IMR-90 (cell line): ENCODE data around the gene DNAJC17. TPM values are rescaled to one million over a fixed set of nuclear protein-coding genes. Genes with fewer than 3 reads are reported as not detected.

Source experiments
- ATAC-seq: fragments of 200-7000 bp; cut with Tn5 transposase; 2 replicates; pipeline ENCODE4 v1.9.1; 2020; ENCODE audit warnings: low read depth, mild to moderate bottlenecking, moderate library complexity
- BruUV-seq: library from RNA; stranded (reverse); fragments of 400-500 nt; replicated peaks from 2 replicates; lab custom pipeline; 2021; lab: Mats Ljungman, UMichigan
- CTCF ChIA-PET: fragments of 300-600 bp; formaldehyde crosslinking; extraction: SDS; loops from one replicate; lab custom pipeline; 2021; ENCODE audit warnings: antibody characterized with exemption; lab: Yijun Ruan, JAX
- POLR2A ChIA-PET: fragments of 300-600 bp; sonication (Branson Sonifier 250); formaldehyde crosslinking; loops from one replicate; lab custom pipeline; 2022; ENCODE audit warnings: antibody characterized with exemption; ENCODE audit not compliant: unreplicated experiment; lab: Charles Lee
- DNase-seq: peaks from one replicate; pipeline ENCODE4 v3.0.0; 2013
- H2AFZ ChIP-seq: replicated peaks from 2 replicates; pipeline ENCODE3; 2013; ENCODE audit warnings: low read length, mild to moderate bottlenecking; ENCODE audit not compliant: poor library complexity
- H2AK5ac ChIP-seq: 2 replicates; pipeline ENCODE4 v1.6.1; 2013; ENCODE audit warnings: low read depth, low read length, inconsistent platforms
- H2AK9ac ChIP-seq: replicated peaks from 2 replicates; pipeline ENCODE3; 2013; ENCODE audit warnings: mild to moderate bottlenecking, low read depth, low read length, moderate library complexity; ENCODE audit not compliant: poor library complexity
- H2BK120ac ChIP-seq: 2 replicates; pipeline ENCODE4 v1.6.1; 2013; ENCODE audit warnings: low read depth, low read length, inconsistent platforms
- H2BK15ac ChIP-seq: 3 replicates; pipeline ENCODE4 v1.6.1; 2013; ENCODE audit warnings: low read depth, low read length, inconsistent platforms
- H2BK20ac ChIP-seq: 2 replicates; pipeline ENCODE4 v1.6.1; 2013; ENCODE audit warnings: low read depth, mild to moderate bottlenecking, inconsistent platforms, low read length, moderate library complexity
- H2BK5ac ChIP-seq: 2 replicates; pipeline ENCODE4 v1.6.1; 2013; ENCODE audit warnings: mild to moderate bottlenecking, low read depth, low read length, inconsistent platforms; ENCODE audit not compliant: poor library complexity, severe bottlenecking
- H3K14ac ChIP-seq: replicated peaks from 2 replicates; pipeline ENCODE4 v1.6.1; 2013; ENCODE audit warnings: low read depth, low read length, inconsistent platforms
- H3K18ac ChIP-seq: 2 replicates; pipeline ENCODE4 v1.6.1; 2013; ENCODE audit warnings: low read depth, low read length, control low read depth
- H3K23ac ChIP-seq: 2 replicates; pipeline ENCODE4 v1.6.1; 2013; ENCODE audit warnings: low read depth, low read length, inconsistent platforms
- H3K27ac ChIP-seq: 2 replicates; pipeline ENCODE4 v1.5.1; 2013; ENCODE audit warnings: mild to moderate bottlenecking, control low read depth, low read length; ENCODE audit not compliant: insufficient read depth
- H3K27me3 ChIP-seq: 2 replicates; pipeline ENCODE4 v1.6.1; 2013; ENCODE audit warnings: low read length; ENCODE audit not compliant: control insufficient read depth, insufficient read depth
- H3K36me3 ChIP-seq: 2 replicates; pipeline ENCODE4 v1.6.1; 2013; ENCODE audit warnings: low read length, mixed read lengths; ENCODE audit not compliant: control insufficient read depth, insufficient read depth
- H3K4ac ChIP-seq: 2 replicates; pipeline ENCODE4 v1.6.1; 2013; ENCODE audit warnings: low read depth, low read length, inconsistent platforms
- H3K4me1 ChIP-seq: 2 replicates; pipeline ENCODE4 v1.6.1; 2013; ENCODE audit warnings: low read length, mixed read lengths; ENCODE audit not compliant: control insufficient read depth, insufficient read depth
- H3K4me2 ChIP-seq: 2 replicates; pipeline ENCODE4 v1.6.1; 2013; ENCODE audit warnings: low read depth, mild to moderate bottlenecking, control low read depth, low read length, moderate library complexity
- H3K4me3 ChIP-seq: 2 replicates; pipeline ENCODE4 v1.5.1; 2013; ENCODE audit warnings: low read depth, mild to moderate bottlenecking, control low read depth, low read length, moderate library complexity; ENCODE audit not compliant: insufficient read depth
- H3K56ac ChIP-seq: 2 replicates; pipeline ENCODE4 v1.6.1; 2013; ENCODE audit warnings: low read length, inconsistent platforms; ENCODE audit not compliant: insufficient read depth; ENCODE audit errors: extremely low read depth
- H3K79me1 ChIP-seq, 2 experiments: 2 replicates each; pipeline ENCODE4 v1.6.1; 2013; ENCODE audit warnings: low read length in 2 of 2, inconsistent platforms in 1 of 2, low read depth in 1 of 2
- H3K9ac ChIP-seq: 2 replicates; pipeline ENCODE4 v1.6.1; 2013; ENCODE audit warnings: low read depth, low read length, control low read depth
- H3K9me1 ChIP-seq: 2 replicates; pipeline ENCODE4 v1.6.1; 2013; ENCODE audit warnings: low read length, inconsistent platforms; ENCODE audit not compliant: insufficient read depth
- H3K9me3 ChIP-seq: 2 replicates; pipeline ENCODE4 v1.6.1; 2013; ENCODE audit warnings: low read length; ENCODE audit not compliant: control insufficient read depth, insufficient read depth
- H4K20me1 ChIP-seq: 2 replicates; pipeline ENCODE4 v1.6.1; 2013; ENCODE audit warnings: low read length, inconsistent platforms; ENCODE audit not compliant: insufficient read depth
- H4K5ac ChIP-seq: 2 replicates; pipeline ENCODE4 v1.6.1; 2013; ENCODE audit warnings: mild to moderate bottlenecking, low read depth, low read length, control low read depth
- H4K8ac ChIP-seq, 2 experiments: 2 replicates each; pipeline ENCODE4 v1.6.1; 2013; ENCODE audit warnings: low read depth in 2 of 2, low read length in 2 of 2, control low read depth in 1 of 2, inconsistent platforms in 1 of 2
- H4K91ac ChIP-seq: 2 replicates; pipeline ENCODE4 v1.6.1; 2013; ENCODE audit warnings: low read depth, low read length, inconsistent platforms; ENCODE audit not compliant: insufficient read depth
- BHLHE40 ChIP-seq: fragments of 150-350 bp; IDR thresholded peaks from 2 replicates; pipeline ENCODE4 v1.6.1; 2016; ENCODE audit warnings: mild to moderate bottlenecking, low read depth, low read length
- CEBPB ChIP-seq: IDR thresholded peaks from 2 replicates; pipeline ENCODE4 v1.6.1; 2012; ENCODE audit warnings: low read depth, low read length, improper control_type of control experiment
- CHD1 ChIP-seq: IDR thresholded peaks from 2 replicates; pipeline ENCODE4 v1.6.1; 2012; ENCODE audit warnings: low read depth, low read length, improper control_type of control experiment
- FOS ChIP-seq: fragments of 150-350 bp; IDR thresholded peaks from 2 replicates; pipeline ENCODE4 v1.6.1; 2016; ENCODE audit warnings: low read depth, low read length
- MAFK ChIP-seq: IDR thresholded peaks from 2 replicates; pipeline ENCODE4 v1.6.1; 2012; ENCODE audit warnings: low read depth, low read length, improper control_type of control experiment
- MAZ ChIP-seq: IDR thresholded peaks from 2 replicates; pipeline ENCODE4 v1.6.1; 2012; ENCODE audit warnings: low read depth, mild to moderate bottlenecking, low read length, improper control_type of control experiment, moderate library complexity, borderline replicate concordance
- MXI1 ChIP-seq: IDR thresholded peaks from 2 replicates; pipeline ENCODE4 v1.6.1; 2012; ENCODE audit warnings: low read depth, mild to moderate bottlenecking, low read length, moderate library complexity, borderline replicate concordance
- NFE2L2 ChIP-seq: fragments of 150-350 bp; IDR thresholded peaks from 2 replicates; pipeline ENCODE4 v1.6.1; 2016; ENCODE audit warnings: low read depth, mild to moderate bottlenecking, low read length
- POLR2A ChIP-seq: IDR thresholded peaks from 2 replicates; pipeline ENCODE4 v1.6.1; 2012; ENCODE audit warnings: mild to moderate bottlenecking, low read depth, low read length
- RAD21 ChIP-seq: IDR thresholded peaks from 2 replicates; pipeline ENCODE4 v1.6.1; 2012; ENCODE audit warnings: low read length, improper control_type of control experiment
- RCOR1 ChIP-seq: IDR thresholded peaks from 2 replicates; pipeline ENCODE4 v1.6.1; 2012; ENCODE audit warnings: mild to moderate bottlenecking, low read length, improper control_type of control experiment; ENCODE audit not compliant: insufficient replicate concordance
- RFX5 ChIP-seq: IDR thresholded peaks from 2 replicates; pipeline ENCODE4 v1.8.0; 2012; ENCODE audit warnings: low read depth, mild to moderate bottlenecking, low read length, moderate library complexity
- SMC3 ChIP-seq: fragments of 150-350 bp; IDR thresholded peaks from 2 replicates; pipeline ENCODE4 v1.6.1; 2016; ENCODE audit warnings: low read depth, mild to moderate bottlenecking, antibody characterized with exemption, low read length, moderate library complexity
- WGBS, 2 experiments: methylation state at CpG; one replicate each; pipeline versions ENCODE4 v1.1.5 to v1.1.7; 2013; ENCODE audit warnings: missing lambda C conversion rate in 2 of 2; ENCODE audit not compliant: insufficient read length in 1 of 2; ENCODE audit errors: extremely low coverage in 2 of 2; 5-methylcytosine and 5-hydroxymethylcytosine counted together
- dilution Hi-C: fragments of 300-500 bp; cut with HindIII; formaldehyde crosslinking; loops from one replicate; pipeline ENCODE4 v1.14.3; 2018; ENCODE audit warnings: low sequenced_read_pairs; ENCODE audit not compliant: unreplicated experiment
- in situ Hi-C: fragments of 300-500 bp; cut with MboI; formaldehyde crosslinking; loops from 3 replicates; pipeline ENCODE4 v1.14.3; 2019; ENCODE audit warnings: low sequenced_read_pairs, inconsistent platforms, mixed read lengths
- intact Hi-C: fragments of 100-400 bp; cut with micrococcal nuclease; formaldehyde crosslinking; loops from 2 replicates; pipeline ENCODE4 v1.10.0; 2022
- polyA plus RNA-seq, 3 experiments: library from polyadenylated mRNA; depleted of rRNA; stranded (reverse); fragments of >200 nt; gene quantifications; 2 replicates each; pipeline ENCODE4 v1.2.3, GENCODE V29; 2012; ENCODE audit warnings: low replicate concordance in 1 of 3
- total RNA-seq: library from RNA; depleted of rRNA; stranded (reverse); fragments of >200 nt; gene quantifications from 2 replicates; pipeline ENCODE4 v1.2.3, GENCODE V29; 2012
- TF ChIP-seq, protein P1 (sequence below): fragments of 150-350 bp; IDR thresholded peaks from 2 replicates; pipeline ENCODE4 v1.6.1; 2016; ENCODE audit warnings: low read depth, mild to moderate bottlenecking, low read length, moderate library complexity, borderline replicate concordance
- TF ChIP-seq, protein P2 (sequence below): conservative IDR thresholded peaks from 2 replicates; pipeline ENCODE4 v1.5.1; 2012; ENCODE audit warnings: mild to moderate bottlenecking, low read depth, low read length, improper control_type of control experiment
- TF ChIP-seq, protein P3 (sequence below): fragments of 150-350 bp; IDR thresholded peaks from 2 replicates; pipeline ENCODE4 v1.6.1; 2017; ENCODE audit warnings: mild to moderate bottlenecking, antibody characterized with exemption, low read length, low read depth

DNAJC17 gene
- total and polyA plus RNA-seq, 2 of the 4 experiments (the other 2 are of a cell fraction): 58.6 to 107 TPM

DNA sequence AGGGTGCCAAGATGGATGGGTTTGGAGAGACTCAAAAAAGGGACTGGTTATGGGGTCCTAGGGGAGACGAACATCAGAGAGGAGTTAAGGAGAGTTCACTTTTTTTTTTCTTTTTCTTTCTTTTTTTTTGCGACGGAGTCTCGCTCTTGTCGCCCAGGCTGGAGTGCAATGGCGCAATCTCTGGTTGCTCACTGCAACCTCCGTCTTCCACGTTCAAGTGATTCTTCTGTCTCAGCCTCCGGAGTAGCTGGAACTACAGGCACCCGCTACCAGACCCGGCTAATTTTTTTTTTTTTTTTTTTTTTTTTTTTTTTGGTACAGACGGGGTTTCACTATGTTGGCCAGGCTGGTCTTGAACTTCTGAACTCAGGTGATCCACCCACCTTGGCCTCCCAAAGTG, 37.8 kb upstream of the DNAJC17 start:
- H3K4ac ChIP-seq: no peak overlapping the region
- no peak overlapping the region for H3K56ac ChIP-seq
- H2AFZ ChIP-seq: peak overlapping the region; percentile 86
- no peak overlapping the region for H2BK5ac ChIP-seq
- H3K4me1 ChIP-seq: 0 out of 2 replicates have a peak, but pooled peaks cover 3% of the 10 kb centered on the region
- H3K14ac ChIP-seq: no peak overlapping the region
- intact Hi-C loops (no loop called here), in situ Hi-C loops (no loop called here), dilution Hi-C loops (no loop called here)
- H3K4me3 ChIP-seq: peak overlapping the region; percentile 26
- no peak overlapping the region for H3K9ac ChIP-seq
- H3K4me2 ChIP-seq: peak overlapping the region; percentile 66
- H2BK20ac ChIP-seq: no peak overlapping the region
- TF ChIP-seq RFX5: no peak
- TF ChIP-seq BHLHE40: no peak
- TF ChIP-seq MAZ: no peak
- TF ChIP-seq, protein P1, sequence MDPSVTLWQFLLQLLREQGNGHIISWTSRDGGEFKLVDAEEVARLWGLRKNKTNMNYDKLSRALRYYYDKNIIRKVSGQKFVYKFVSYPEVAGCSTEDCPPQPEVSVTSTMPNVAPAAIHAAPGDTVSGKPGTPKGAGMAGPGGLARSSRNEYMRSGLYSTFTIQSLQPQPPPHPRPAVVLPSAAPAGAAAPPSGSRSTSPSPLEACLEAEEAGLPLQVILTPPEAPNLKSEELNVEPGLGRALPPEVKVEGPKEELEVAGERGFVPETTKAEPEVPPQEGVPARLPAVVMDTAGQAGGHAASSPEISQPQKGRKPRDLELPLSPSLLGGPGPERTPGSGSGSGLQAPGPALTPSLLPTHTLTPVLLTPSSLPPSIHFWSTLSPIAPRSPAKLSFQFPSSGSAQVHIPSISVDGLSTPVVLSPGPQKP: no peak
- no peak for TF ChIP-seq MAFK
- TF ChIP-seq CHD1: no peak
- TF ChIP-seq, protein P2, sequence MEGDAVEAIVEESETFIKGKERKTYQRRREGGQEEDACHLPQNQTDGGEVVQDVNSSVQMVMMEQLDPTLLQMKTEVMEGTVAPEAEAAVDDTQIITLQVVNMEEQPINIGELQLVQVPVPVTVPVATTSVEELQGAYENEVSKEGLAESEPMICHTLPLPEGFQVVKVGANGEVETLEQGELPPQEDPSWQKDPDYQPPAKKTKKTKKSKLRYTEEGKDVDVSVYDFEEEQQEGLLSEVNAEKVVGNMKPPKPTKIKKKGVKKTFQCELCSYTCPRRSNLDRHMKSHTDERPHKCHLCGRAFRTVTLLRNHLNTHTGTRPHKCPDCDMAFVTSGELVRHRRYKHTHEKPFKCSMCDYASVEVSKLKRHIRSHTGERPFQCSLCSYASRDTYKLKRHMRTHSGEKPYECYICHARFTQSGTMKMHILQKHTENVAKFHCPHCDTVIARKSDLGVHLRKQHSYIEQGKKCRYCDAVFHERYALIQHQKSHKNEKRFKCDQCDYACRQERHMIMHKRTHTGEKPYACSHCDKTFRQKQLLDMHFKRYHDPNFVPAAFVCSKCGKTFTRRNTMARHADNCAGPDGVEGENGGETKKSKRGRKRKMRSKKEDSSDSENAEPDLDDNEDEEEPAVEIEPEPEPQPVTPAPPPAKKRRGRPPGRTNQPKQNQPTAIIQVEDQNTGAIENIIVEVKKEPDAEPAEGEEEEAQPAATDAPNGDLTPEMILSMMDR: no peak
- no peak for TF ChIP-seq RAD21
- TF ChIP-seq RCOR1: no peak
- TF ChIP-seq CEBPB: no peak
- no peak for TF ChIP-seq NFE2L2
- TF ChIP-seq MXI1: no peak
- TF ChIP-seq, protein P3, sequence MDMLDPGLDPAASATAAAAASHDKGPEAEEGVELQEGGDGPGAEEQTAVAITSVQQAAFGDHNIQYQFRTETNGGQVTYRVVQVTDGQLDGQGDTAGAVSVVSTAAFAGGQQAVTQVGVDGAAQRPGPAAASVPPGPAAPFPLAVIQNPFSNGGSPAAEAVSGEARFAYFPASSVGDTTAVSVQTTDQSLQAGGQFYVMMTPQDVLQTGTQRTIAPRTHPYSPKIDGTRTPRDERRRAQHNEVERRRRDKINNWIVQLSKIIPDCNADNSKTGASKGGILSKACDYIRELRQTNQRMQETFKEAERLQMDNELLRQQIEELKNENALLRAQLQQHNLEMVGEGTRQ: no peak
- TF ChIP-seq SMC3: no peak
- no peak for TF ChIP-seq FOS
- no peak for TF ChIP-seq POLR2A
- H4K91ac ChIP-seq: no peak overlapping the region
- H3K9me3 ChIP-seq: no peaks in the 10 kb centered on the region
- no peak overlapping the region for H2AK5ac ChIP-seq
- peaks cover 38% of the 10 kb centered on the region for H3K27me3 ChIP-seq
- H2BK15ac ChIP-seq: no peak overlapping the region
- DNase-seq: no peak
- BruUV-seq: no TSS peak
- no peaks in the 10 kb centered on the region for H3K36me3 ChIP-seq
- no peak overlapping the region for H2BK120ac ChIP-seq
- H3K23ac ChIP-seq: no peak overlapping the region
- peaks cover 5% of the 10 kb centered on the region; the same call in 1 of the 2 replicates for H4K20me1 ChIP-seq
- H3K18ac ChIP-seq: no peak overlapping the region
- H3K27ac ChIP-seq: no peak overlapping the region
- no peak overlapping the region for H2AK9ac ChIP-seq
- WGBS, 2 experiments: 50% methylated on average over 2 of the region's 12 CpGs; no CpG with 5 or more reads in 1 of the 2 experiments
- POLR2A ChIA-PET: no interaction called here
- H4K8ac ChIP-seq: no peak overlapping the region
- no peak overlapping the region for H4K5ac ChIP-seq
- CTCF ChIA-PET: interaction anchor here (0.5 kb wide), 1 partner anchor 89 kb away, joined by 3 read pairs; no protein-coding TSS in a partner anchor
- no peak for ATAC-seq
- no peaks in the 10 kb centered on the region for H3K79me1 ChIP-seq
- H3K9me1 ChIP-seq: no peaks in the 10 kb centered on the region
